ENCODE measurements around the gene SCARB1. TPM values are rescaled to one million over a fixed set of nuclear protein-coding genes. Genes with fewer than 3 reads are reported as not detected.

SCARB1 gene
- total and polyA plus RNA-seq, 2 donors (not counting 3 experiments of a cell fraction or from before 2014, with no cell fraction given), result 125 to 141 TPM

DNA sequence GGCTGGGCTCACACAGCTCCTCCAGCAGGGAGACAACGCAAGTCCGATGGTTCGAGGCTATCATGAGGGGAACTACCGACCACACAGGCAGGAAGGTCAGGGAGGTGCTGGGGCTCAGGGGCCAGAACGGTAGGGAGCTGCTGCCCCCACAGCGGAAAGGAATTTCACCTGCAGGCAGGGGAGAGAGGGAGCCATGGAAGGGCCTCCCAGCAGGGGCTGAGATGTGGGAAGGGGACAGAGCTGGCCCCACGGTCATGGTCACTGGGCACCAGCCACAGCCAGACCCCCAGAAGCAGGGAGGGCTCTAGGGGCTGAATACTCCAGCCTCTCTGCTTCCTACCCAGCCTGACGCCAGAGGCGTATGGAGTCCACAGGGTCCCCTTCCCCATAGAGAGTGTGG is 103.1 kb downstream of the SCARB1 start:
- no peaks in the 10 kb centered on the region for H3K27me3 ChIP-seq (ENCODE audit: control insufficient read depth in 2 of 2, insufficient read depth in 2 of 2, low read length in 2 of 2)
- no peaks in the 10 kb centered on the region for H3K79me2 ChIP-seq (ENCODE audit: control insufficient read depth, insufficient read depth, low read length)
- H2AFZ ChIP-seq (ENCODE audit: low read depth, low read length), result no peak overlapping the region
- ChIA-PET CTCF (interaction anchor here (1.1 to 1.3 kb wide), 3 partner anchors 12 to 380 kb away, joined by 3 to 4 read pairs (median 4); partner anchors contain the start of gene NCOR2), POLR2A (no interaction called here)
- H3K36me3 ChIP-seq (ENCODE audit: control insufficient read depth in 2 of 2, extremely low read depth in 1 of 2, insufficient read depth in 2 of 2, low read length in 2 of 2), result no peaks in the 10 kb centered on the region
- no peak overlapping the region for H3K4me2 ChIP-seq (ENCODE audit: insufficient read depth, low read length)
- H3K9me3 ChIP-seq (replicated peaks; ENCODE audit: control insufficient read depth, insufficient read depth, low read length), result peaks cover 5% of the 10 kb centered on the region
- BruUV-seq (replicated peaks), result no TSS peak
- no peaks in the 10 kb centered on the region for H3K4me1 ChIP-seq (ENCODE audit: control insufficient read depth, extremely low read depth, insufficient read depth, low read length)
- H3K27ac ChIP-seq (ENCODE audit: insufficient read depth, low read depth, low read length), result no peak overlapping the region
- H4K20me1 ChIP-seq (replicated peaks; ENCODE audit: control insufficient read depth, extremely low read depth, insufficient read depth, low read length), result no peaks in the 10 kb centered on the region
- H3K4me3 ChIP-seq (replicated peaks in 1 of 3; ENCODE audit: insufficient read depth in 1 of 3, low read depth in 1 of 3, low read length in 3 of 3), result no peak overlapping the region
- no peak for FAIRE-seq
- no peak for DNase-seq (ENCODE audit: low read depth, low spot score)
- intact Hi-C loops (cut with micrococcal nuclease), result no loop called here
- H3K9ac ChIP-seq (replicated peaks; ENCODE audit: extremely low read depth, insufficient read depth, low read length), result no peak overlapping the region
- dilution Hi-C loops (cut with MboI; ENCODE audit: extremely low pct_ligation_motif_present, low sequenced_read_pairs), result no loop called here
- no peaks in the 10 kb centered on the region for H3K9me1 ChIP-seq (replicated peaks; ENCODE audit: control insufficient read depth, extremely low read depth, insufficient read depth, low read length)
- TF ChIP-seq FOS (IDR thresholded peaks at IDR 0.05; ENCODE audit: borderline replicate concordance, insufficient read depth, low read length) (no peak), POLR2AphosphoS5 (IDR thresholded peaks at IDR 0.05; ENCODE audit: insufficient read depth, low read depth, low read length) (no peak), POLR2A (IDR thresholded peaks at IDR 0.05; ENCODE audit: low read depth, low read length) (no peak), GATA2 (IDR thresholded peaks at IDR 0.05; ENCODE audit: insufficient read depth, insufficient read length, low read depth, low read length) (no peak), MYC (IDR thresholded peaks at IDR 0.05; ENCODE audit: low read depth, low read length) (no peak)
- TF ChIP-seq, protein P1, sequence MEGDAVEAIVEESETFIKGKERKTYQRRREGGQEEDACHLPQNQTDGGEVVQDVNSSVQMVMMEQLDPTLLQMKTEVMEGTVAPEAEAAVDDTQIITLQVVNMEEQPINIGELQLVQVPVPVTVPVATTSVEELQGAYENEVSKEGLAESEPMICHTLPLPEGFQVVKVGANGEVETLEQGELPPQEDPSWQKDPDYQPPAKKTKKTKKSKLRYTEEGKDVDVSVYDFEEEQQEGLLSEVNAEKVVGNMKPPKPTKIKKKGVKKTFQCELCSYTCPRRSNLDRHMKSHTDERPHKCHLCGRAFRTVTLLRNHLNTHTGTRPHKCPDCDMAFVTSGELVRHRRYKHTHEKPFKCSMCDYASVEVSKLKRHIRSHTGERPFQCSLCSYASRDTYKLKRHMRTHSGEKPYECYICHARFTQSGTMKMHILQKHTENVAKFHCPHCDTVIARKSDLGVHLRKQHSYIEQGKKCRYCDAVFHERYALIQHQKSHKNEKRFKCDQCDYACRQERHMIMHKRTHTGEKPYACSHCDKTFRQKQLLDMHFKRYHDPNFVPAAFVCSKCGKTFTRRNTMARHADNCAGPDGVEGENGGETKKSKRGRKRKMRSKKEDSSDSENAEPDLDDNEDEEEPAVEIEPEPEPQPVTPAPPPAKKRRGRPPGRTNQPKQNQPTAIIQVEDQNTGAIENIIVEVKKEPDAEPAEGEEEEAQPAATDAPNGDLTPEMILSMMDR (IDR thresholded peaks at IDR 0.05; ENCODE audit: extremely low read depth in 1 of 2, insufficient read depth in 1 of 2, low read depth in 1 of 2, low read length in 2 of 2), result no peak
- TF ChIP-seq, protein P2, sequence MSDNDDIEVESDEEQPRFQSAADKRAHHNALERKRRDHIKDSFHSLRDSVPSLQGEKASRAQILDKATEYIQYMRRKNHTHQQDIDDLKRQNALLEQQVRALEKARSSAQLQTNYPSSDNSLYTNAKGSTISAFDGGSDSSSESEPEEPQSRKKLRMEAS (IDR thresholded peaks at IDR 0.05; ENCODE audit: insufficient read depth, insufficient read length), result no peak
